OCI-LY3 (cell line): ENCODE results near the gene DNPEP.

ENCODE experiments used
- EZH2phosphoT487 ChIP-seq: fragments of 200-600 bp; shearing (Covaris generic); IDR thresholded peaks from 2 replicates; pipeline ENCODE4 v1.6.1; 2018; ENCODE audit warnings: antibody characterized with exemption, mixed run types, low read depth
- TF ChIP-seq, protein P1 (sequence below): fragments of 200-600, 300-600 bp; sonication (generic); IDR thresholded peaks from 2 replicates; pipeline ENCODE4 v1.5.1; 2014; ENCODE audit warnings: antibody characterized with exemption, low read length, low read depth

DNA sequence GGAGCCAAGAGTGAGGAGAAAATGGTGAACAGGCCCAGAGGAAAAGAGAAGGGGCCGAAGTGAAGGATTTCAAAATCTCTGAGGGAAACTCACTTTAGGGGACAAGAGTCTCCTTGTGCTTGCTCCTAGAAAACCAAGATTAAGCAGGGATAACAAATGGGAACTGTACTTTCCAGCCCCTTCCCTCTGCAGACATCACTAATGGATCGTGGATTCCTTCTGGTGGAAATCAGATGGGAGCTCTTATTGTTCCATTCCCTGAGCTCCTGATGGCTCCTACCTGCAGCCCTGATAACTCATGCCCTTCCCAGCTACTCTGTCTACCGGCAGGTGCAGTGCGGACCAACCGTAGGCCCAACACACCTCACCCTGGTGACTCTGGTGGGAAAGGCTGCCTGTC lies 34.6 kb downstream of the DNPEP start:
- no peak for TF ChIP-seq EZH2phosphoT487
- TF ChIP-seq, protein P1, sequence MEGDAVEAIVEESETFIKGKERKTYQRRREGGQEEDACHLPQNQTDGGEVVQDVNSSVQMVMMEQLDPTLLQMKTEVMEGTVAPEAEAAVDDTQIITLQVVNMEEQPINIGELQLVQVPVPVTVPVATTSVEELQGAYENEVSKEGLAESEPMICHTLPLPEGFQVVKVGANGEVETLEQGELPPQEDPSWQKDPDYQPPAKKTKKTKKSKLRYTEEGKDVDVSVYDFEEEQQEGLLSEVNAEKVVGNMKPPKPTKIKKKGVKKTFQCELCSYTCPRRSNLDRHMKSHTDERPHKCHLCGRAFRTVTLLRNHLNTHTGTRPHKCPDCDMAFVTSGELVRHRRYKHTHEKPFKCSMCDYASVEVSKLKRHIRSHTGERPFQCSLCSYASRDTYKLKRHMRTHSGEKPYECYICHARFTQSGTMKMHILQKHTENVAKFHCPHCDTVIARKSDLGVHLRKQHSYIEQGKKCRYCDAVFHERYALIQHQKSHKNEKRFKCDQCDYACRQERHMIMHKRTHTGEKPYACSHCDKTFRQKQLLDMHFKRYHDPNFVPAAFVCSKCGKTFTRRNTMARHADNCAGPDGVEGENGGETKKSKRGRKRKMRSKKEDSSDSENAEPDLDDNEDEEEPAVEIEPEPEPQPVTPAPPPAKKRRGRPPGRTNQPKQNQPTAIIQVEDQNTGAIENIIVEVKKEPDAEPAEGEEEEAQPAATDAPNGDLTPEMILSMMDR: no peak
